Prostate gland (tissue), 2 donors: ENCODE measurements around the gene POP7. TPM values are rescaled to one million over a fixed set of nuclear protein-coding genes. Genes with fewer than 3 reads are reported as not detected.
"Not testable (repeated sequence)": the region's sequence is repeated elsewhere in the genome, so short reads cannot be mapped to it uniquely, and the experiment has no call there.

Experiments
- DNase-seq: peaks from one replicate; pipeline ENCODE4 v3.0.0-alpha.2; 2019; ENCODE audit warnings: low spot score
- H3K27ac ChIP-seq, 2 donors: fragments of 200-600 bp; sonication (generic); 2 replicates each; pipeline ENCODE4 v1.5.1; 2017 to 2019
- H3K27me3 ChIP-seq: fragments of 200-600 bp; sonication (generic); replicated peaks from 2 replicates; pipeline ENCODE4 v1.5.1; 2019; ENCODE audit not compliant: insufficient read depth
- H3K36me3 ChIP-seq, 2 donors: fragments of 200-600 bp; sonication (generic); 1 replicate in 1 of 2; 2 replicates in 1 of 2; pipeline versions ENCODE4 v1.5.1 to v1.8.1; 2017 to 2019
- H3K4me1 ChIP-seq: fragments of 200-600 bp; sonication (generic); replicated peaks from 2 replicates; pipeline ENCODE4 v1.5.1; 2019
- H3K4me3 ChIP-seq, 2 donors: fragments of 200-600 bp; sonication (generic); 2 replicates each; pipeline ENCODE4 v1.5.1; 2017 to 2019
- H3K9me3 ChIP-seq: fragments of 200-600 bp; sonication (generic); 2 replicates; pipeline ENCODE4 v1.5.1; 2017
- POLR2A ChIP-seq: fragments of 450-650 bp; IDR thresholded peaks from one replicate; pipeline ENCODE4 v1.6.1; 2016; ENCODE audit warnings: antibody characterized with exemption, mild to moderate bottlenecking
- POLR2AphosphoS5 ChIP-seq: sonication (generic); formaldehyde crosslinking; IDR thresholded peaks from one replicate; pipeline ENCODE4 v1.6.1; 2017; ENCODE audit warnings: antibody characterized with exemption
- WGBS: methylation state at CpG from one replicate; pipeline ENCODE4 v1.1.5; 2018; 5-methylcytosine and 5-hydroxymethylcytosine counted together
- intact Hi-C: fragments of 100-400 bp; cut with DNase I; formaldehyde crosslinking; loops from one replicate; pipeline ENCODE4 v1.14.2; 2022
- total RNA-seq, 2 donors: library from RNA; depleted of rRNA; stranded (reverse); fragments of >200 nt; gene quantifications; one replicate each; pipeline ENCODE4 v1.1.0, GENCODE V29; 2016
- TF ChIP-seq, protein P1 (sequence below), 4 experiments: fragments of 200-600 bp in 2 of 4; fragments of 450-650 bp in 2 of 4; sonication (generic) in 2 of 4; IDR thresholded peaks; 1 replicate in 3 of 4; 2 replicates in 1 of 4; pipeline ENCODE4 v1.5.1; 2016 to 2019; ENCODE audit warnings: antibody characterized with exemption in 4 of 4, mild to moderate bottlenecking in 2 of 4, moderate library complexity in 2 of 4

Gene POP7
- total RNA-seq, 2 donors from 2014 or later = 41.4 to 45.2 TPM

DNA sequence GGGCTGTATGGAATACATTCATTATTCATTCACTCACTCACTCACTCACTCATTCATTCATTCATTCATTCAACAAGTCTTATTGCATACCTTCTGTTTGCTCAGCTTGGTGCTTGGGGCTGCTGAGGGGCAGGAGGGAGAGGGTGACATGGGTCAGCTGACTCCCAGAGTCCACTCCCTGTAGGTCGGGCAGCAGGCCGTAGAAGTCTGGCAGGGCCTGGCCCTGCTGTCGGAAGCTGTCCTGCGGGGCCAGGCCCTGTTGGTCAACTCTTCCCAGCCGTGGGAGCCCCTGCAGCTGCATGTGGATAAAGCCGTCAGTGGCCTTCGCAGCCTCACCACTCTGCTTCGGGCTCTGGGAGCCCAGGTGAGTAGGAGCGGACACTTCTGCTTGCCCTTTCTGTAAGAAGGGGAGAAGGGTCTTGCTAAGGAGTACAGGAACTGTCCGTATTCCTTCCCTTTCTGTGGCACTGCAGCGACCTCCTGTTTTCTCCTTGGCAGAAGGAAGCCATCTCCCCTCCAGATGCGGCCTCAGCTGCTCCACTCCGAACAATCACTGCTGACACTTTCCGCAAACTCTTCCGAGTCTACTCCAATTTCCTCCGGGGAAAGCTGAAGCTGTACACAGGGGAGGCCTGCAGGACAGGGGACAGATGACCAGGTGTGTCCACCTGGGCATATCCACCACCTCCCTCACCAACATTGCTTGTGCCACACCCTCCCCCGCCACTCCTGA lies 16.7 kb downstream of the POP7 start:
- Histone ChIP-seq H3K27ac (no peak overlapping the region), H3K36me3 (no peaks in the 10 kb centered on the region), H3K4me1 (no peaks in the 10 kb centered on the region), H3K27me3 (no peaks in the 10 kb centered on the region), H3K9me3 (no peaks in the 10 kb centered on the region), H3K4me3 (no peak overlapping the region)
- WGBS = 90% methylated on average over 17 of the region's 17 CpGs
- TF ChIP-seq POLR2AphosphoS5 (no peak), POLR2A (no peak)
- TF ChIP-seq, protein P1, sequence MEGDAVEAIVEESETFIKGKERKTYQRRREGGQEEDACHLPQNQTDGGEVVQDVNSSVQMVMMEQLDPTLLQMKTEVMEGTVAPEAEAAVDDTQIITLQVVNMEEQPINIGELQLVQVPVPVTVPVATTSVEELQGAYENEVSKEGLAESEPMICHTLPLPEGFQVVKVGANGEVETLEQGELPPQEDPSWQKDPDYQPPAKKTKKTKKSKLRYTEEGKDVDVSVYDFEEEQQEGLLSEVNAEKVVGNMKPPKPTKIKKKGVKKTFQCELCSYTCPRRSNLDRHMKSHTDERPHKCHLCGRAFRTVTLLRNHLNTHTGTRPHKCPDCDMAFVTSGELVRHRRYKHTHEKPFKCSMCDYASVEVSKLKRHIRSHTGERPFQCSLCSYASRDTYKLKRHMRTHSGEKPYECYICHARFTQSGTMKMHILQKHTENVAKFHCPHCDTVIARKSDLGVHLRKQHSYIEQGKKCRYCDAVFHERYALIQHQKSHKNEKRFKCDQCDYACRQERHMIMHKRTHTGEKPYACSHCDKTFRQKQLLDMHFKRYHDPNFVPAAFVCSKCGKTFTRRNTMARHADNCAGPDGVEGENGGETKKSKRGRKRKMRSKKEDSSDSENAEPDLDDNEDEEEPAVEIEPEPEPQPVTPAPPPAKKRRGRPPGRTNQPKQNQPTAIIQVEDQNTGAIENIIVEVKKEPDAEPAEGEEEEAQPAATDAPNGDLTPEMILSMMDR (IDR thresholded peaks at IDR 0.05) = no peak
- no peak for DNase-seq
- intact Hi-C loops = loop anchor here (5.0 kb wide), 1 partner anchor 130 kb away; the partner anchor contains the start of gene SLC12A9

DNA sequence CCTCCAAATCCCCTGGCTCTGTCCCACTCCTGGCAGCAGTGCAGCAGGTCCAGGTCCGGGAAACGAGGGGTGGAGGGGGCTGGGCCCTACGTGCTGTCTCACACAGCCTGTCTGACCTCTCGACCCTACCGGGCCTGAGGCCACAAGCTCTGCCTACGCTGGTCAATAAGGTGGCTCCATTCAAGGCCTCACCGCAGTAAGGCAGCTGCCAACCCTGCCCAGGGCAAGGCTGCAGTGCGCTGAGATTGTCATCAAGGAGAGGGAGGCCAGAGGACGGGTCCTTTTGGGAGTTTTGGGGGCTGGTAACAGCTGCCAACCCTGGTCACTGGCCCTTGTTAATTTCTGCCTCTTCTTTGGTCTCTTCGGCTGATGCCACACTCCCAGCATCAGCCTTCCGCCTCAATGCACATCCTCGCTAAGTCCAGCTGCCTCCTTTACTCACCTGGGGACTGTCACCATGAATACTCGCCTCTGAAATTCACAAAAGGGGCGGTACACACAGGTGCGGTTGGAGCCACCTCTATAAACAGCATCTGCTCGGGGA lies 17.9 kb downstream of the POP7 start:
- TF ChIP-seq POLR2A (no peak), POLR2AphosphoS5 (no peak)
- TF ChIP-seq, protein P1 (IDR thresholded peaks at IDR 0.05) = no peak
- Histone ChIP-seq H3K9me3 (no peaks in the 10 kb centered on the region), H3K36me3 (no peaks in the 10 kb centered on the region), H3K4me1 (no peaks in the 10 kb centered on the region), H3K4me3 (no peak overlapping the region), H3K27me3 (no peaks in the 10 kb centered on the region), H3K27ac (no peak overlapping the region)
- no peak for DNase-seq
- intact Hi-C loops = loop anchor here (5.0 kb wide), 1 partner anchor 128 kb away; the partner anchor contains the start of gene SLC12A9
- 84% methylated on average over 16 of the region's 16 CpGs for WGBS

DNA sequence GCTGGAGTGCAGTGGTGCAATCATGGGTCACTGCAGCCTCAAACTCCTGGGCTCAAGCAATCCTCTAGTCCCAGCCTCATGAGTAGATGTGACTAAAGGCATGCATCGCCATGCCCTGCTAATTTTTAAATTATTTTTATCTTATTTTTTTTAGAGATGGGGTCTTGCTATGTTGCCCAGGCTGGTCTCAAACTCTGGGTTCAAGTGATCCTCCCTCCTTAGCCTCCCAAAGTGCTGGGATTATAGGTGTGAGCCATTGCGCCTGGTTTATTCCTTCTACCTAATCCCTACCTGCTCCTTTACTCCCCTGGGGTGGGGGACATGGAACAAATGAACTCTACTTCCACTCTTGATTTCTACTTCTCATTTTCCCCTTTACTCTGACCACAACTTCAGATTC lies 18.4 kb downstream of the POP7 start:
- H3K4me1 ChIP-seq, H3K36me3 ChIP-seq, H3K27ac ChIP-seq, H3K9me3 ChIP-seq, DNase-seq, H3K4me3 ChIP-seq, H3K27me3 ChIP-seq: not testable (repeated sequence)
- intact Hi-C loops = loop anchor here (5.0 kb wide), 1 partner anchor 128 kb away; the partner anchor contains the start of gene SLC12A9
- WGBS = 98% methylated on average over 2 of the region's 2 CpGs

DNA sequence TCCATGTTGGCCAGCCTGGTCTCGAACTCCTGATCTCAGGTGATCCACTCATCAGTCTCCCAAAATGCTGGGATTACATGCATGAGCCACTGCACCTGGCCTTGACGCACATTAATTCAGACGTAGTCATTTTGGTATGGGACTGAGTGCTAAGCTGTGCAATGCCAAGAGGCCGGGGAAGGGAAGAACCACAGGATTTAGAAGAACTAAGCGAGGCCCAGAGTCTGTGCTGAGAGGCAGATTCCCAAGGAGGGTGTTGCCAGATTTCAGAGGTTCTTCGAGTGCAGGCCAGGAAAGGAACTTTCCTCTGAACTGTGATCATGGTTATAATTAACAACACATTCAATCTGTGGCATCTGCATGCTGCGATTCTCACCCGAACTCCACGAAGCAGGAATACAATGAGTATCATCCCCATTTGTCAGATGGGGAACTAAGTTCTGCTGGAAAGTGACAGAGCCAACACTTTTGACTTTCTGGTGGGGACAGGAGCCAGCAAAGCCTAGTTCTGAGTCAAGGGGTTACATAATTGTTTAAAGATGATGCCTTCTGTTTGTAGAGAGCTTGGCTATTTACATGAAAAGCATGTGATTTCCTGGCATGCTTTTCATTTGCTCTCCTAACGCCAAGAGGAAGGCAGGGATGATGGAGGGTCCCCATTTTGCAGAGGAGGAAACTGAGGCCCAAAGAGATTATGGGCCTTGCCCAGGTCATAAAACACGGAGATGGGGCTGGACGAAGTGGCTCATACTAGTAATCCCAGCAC lies 21.3 kb downstream of the POP7 start:
- Histone ChIP-seq H3K4me1 (no peaks in the 10 kb centered on the region), H3K9me3 (no peaks in the 10 kb centered on the region), H3K36me3 (no peaks in the 10 kb centered on the region), H3K27ac (no peak overlapping the region), H3K27me3 (no peaks in the 10 kb centered on the region), H3K4me3 (no peak overlapping the region)
- intact Hi-C loops = no loop called here
- no peak for TF ChIP-seq POLR2A
- no peak for TF ChIP-seq POLR2AphosphoS5
- TF ChIP-seq, protein P1 (IDR thresholded peaks at IDR 0.05) = no peak
- DNase-seq = no peak
- 51% methylated on average over 12 of the region's 12 CpGs for WGBS

DNA sequence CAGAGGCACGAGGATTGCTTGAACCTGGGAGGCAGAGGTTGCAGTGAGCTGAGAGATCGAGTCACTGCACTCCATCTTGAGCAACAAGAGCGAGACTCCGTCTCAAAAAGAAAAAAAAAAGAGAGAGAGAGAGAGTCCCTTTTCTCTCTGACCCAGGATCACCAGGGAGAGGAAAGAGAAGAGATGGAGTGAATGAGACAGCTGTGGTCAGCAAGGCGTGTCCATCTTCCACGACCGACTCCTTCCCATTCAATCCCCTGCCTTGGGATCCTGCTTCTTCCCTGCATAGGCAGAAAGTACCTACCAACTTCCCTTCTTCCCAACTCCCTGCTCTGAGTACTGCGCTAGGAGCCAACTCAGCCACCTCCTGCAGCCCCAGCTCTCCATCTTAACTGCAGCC lies 22.3 kb downstream of the POP7 start:
- H3K36me3 ChIP-seq = no peaks in the 10 kb centered on the region
- no peaks in the 10 kb centered on the region for H3K27me3 ChIP-seq
- 82% methylated on average over 8 of the region's 8 CpGs for WGBS
- H3K4me1 ChIP-seq = no peaks in the 10 kb centered on the region
- no peak overlapping the region for H3K27ac ChIP-seq
- intact Hi-C loops = no loop called here
- no peaks in the 10 kb centered on the region for H3K9me3 ChIP-seq
- TF ChIP-seq, protein P1 (IDR thresholded peaks at IDR 0.05) = no peak
- no peak for TF ChIP-seq POLR2AphosphoS5
- no peak for TF ChIP-seq POLR2A
- H3K4me3 ChIP-seq = no peak overlapping the region
- DNase-seq = no peak
